ENCODE results near the gene STK39. TPM values are rescaled to one million over a fixed set of nuclear protein-coding genes. Genes with fewer than 3 reads are reported as not detected.
A peak's percentile ranks its signal among the peaks of the same experiment; 100 is the strongest.

STK39 gene
- total RNA-seq, 1 donor from 2014 or later = 31.9 TPM

- Mint-ChIP-seq H3K4me1 (ENCODE audit: low read depth) (peaks cover 30% of the 10 kb centered on the region), H3K9me3 (ENCODE audit: low read depth) (no peaks in the 10 kb centered on the region), H3K4me3 (ENCODE audit: unreplicated experiment) (no peak overlapping the region), H3K27me3 (ENCODE audit: low read depth) (no peaks in the 10 kb centered on the region), H3K27ac (ENCODE audit: unreplicated experiment) (no peak overlapping the region), H3K36me3 (ENCODE audit: low read depth) (peaks cover 2% of the 10 kb centered on the region)
- TF ChIP-seq CTCF (IDR thresholded peaks at IDR 0.05) = no peak
- no peak for DNase-seq (ENCODE audit: low spot score)
These were observed 46.3 kb downstream of the STK39 start for GRCh38 chr2:168200930-168201583.

GRCh38 chr2:168198476-168199207 is 48.8 kb downstream of the STK39 start:
- no peak for DNase-seq (ENCODE audit: low spot score)

GRCh38 chr2:168196764-168197180 is 50.6 kb downstream of the STK39 start:
- DNase-seq (ENCODE audit: low spot score) = no peak
- H3K36me3 Mint-ChIP-seq (ENCODE audit: low read depth) = no peaks in the 10 kb centered on the region
- TF ChIP-seq CTCF (IDR thresholded peaks at IDR 0.05) = no peak
- H3K9me3 Mint-ChIP-seq (ENCODE audit: low read depth) = no peaks in the 10 kb centered on the region
- H3K4me1 Mint-ChIP-seq (ENCODE audit: low read depth) = peaks cover 55% of the 10 kb centered on the region
- H3K4me3 Mint-ChIP-seq (ENCODE audit: unreplicated experiment) = no peak overlapping the region
- no peaks in the 10 kb centered on the region for H3K27me3 Mint-ChIP-seq (ENCODE audit: low read depth)
- H3K27ac Mint-ChIP-seq (ENCODE audit: unreplicated experiment) = no peak overlapping the region

More at GRCh38 chr2:168198476-168199207, 48.8 kb downstream of the STK39 start:
- H3K4me3 Mint-ChIP-seq (ENCODE audit: unreplicated experiment) = no peak overlapping the region
- H3K27me3 Mint-ChIP-seq (ENCODE audit: low read depth) = no peaks in the 10 kb centered on the region
- no peaks in the 10 kb centered on the region for H3K36me3 Mint-ChIP-seq (ENCODE audit: low read depth)
- peak overlapping the region; percentile 69 for H3K27ac Mint-ChIP-seq (ENCODE audit: unreplicated experiment)
- TF ChIP-seq CTCF (IDR thresholded peaks at IDR 0.05) = no peak
- peaks cover 42% of the 10 kb centered on the region for H3K4me1 Mint-ChIP-seq (ENCODE audit: low read depth)
- H3K9me3 Mint-ChIP-seq (ENCODE audit: low read depth) = no peaks in the 10 kb centered on the region

GRCh38 chr2:168194784-168195522 is 52.4 kb downstream of the STK39 start:
- Mint-ChIP-seq H3K4me1 (ENCODE audit: low read depth) (peaks cover 61% of the 10 kb centered on the region), H3K9me3 (ENCODE audit: low read depth) (no peaks in the 10 kb centered on the region), H3K27ac (ENCODE audit: unreplicated experiment) (no peak overlapping the region), H3K27me3 (ENCODE audit: low read depth) (no peaks in the 10 kb centered on the region), H3K36me3 (ENCODE audit: low read depth) (no peaks in the 10 kb centered on the region), H3K4me3 (ENCODE audit: unreplicated experiment) (no peak overlapping the region)
- no peak for DNase-seq (ENCODE audit: low spot score)
- TF ChIP-seq CTCF (IDR thresholded peaks at IDR 0.05) = no peak

All from chondrocyte (in vitro differentiated cells).